GM12874 (cell line): ENCODE results near the gene DRD2.

ENCODE experiments used
- TF ChIP-seq, protein P1 (sequence below): IDR thresholded peaks from 2 replicates; pipeline ENCODE4 v1.5.1; 2011; ENCODE audit warnings: low read depth, mild to moderate bottlenecking, control low read depth, low read length, moderate library complexity; ENCODE audit not compliant: insufficient read depth

DRD2 gene

DNA sequence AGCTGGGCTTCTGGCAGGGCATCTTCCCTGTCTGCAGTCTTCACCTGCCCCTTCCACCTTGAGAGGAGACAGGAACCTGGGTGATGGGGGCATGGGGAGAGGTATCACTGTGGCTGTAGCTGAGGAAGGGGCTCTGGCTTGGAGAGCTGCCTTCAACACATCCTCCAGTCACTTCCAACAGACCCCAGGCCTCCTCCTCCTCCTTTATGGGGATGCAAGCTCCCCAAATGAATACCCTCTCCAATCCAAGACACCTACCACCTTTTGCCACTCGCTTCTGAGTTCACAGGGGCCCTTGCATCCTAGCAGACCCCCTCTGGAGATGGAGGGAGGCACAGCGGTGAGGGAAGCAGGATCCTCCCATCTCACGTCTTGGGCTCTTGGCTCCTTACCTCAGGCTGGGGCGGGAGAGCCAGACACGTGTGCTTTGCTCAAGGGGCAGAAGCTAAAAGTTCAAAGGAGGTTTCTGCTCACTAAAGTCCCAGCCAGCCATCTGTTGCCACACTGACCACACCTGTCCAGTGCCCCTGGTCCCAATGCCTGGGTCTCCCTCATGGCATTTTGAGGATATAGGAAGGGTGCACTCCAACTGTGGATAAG, 74.5 kb downstream of the DRD2 start:
- TF ChIP-seq, protein P1, sequence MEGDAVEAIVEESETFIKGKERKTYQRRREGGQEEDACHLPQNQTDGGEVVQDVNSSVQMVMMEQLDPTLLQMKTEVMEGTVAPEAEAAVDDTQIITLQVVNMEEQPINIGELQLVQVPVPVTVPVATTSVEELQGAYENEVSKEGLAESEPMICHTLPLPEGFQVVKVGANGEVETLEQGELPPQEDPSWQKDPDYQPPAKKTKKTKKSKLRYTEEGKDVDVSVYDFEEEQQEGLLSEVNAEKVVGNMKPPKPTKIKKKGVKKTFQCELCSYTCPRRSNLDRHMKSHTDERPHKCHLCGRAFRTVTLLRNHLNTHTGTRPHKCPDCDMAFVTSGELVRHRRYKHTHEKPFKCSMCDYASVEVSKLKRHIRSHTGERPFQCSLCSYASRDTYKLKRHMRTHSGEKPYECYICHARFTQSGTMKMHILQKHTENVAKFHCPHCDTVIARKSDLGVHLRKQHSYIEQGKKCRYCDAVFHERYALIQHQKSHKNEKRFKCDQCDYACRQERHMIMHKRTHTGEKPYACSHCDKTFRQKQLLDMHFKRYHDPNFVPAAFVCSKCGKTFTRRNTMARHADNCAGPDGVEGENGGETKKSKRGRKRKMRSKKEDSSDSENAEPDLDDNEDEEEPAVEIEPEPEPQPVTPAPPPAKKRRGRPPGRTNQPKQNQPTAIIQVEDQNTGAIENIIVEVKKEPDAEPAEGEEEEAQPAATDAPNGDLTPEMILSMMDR = no peak

DNA sequence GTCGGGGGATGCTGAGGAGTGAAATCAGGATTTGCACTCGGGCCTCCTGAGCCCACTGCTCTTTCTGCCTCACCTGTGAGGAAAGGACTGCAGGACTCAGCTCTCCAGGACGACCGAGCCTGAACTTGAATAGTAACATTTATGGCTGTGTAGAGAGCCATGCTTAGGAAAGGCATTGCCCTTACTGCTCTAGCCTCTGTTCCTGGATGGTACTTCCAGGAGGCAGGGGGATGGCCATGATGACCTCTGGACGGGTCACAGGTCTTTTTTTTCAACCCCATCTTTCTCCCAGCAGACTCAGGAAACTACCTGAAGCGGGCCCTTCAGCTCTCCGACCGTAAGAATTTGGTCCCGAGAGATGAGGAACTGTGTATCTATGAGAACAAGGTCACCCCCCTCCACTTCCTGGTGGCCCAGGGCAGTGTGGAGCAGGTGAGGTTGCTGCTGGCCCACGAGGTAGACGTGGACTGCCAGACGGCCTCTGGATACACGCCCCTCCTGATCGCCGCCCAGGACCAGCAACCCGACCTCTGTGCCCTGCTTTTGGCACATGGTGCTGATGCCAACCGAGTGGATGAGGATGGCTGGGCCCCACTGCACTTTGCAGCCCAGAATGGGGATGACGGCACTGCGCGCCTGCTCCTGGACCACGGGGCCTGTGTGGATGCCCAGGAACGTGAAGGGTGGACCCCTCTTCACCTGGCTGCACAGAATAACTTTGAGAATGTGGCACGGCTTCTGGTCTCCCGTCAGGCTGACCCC, 76.3 kb downstream of the DRD2 start:
- TF ChIP-seq, protein P1 = no peak

DNA sequence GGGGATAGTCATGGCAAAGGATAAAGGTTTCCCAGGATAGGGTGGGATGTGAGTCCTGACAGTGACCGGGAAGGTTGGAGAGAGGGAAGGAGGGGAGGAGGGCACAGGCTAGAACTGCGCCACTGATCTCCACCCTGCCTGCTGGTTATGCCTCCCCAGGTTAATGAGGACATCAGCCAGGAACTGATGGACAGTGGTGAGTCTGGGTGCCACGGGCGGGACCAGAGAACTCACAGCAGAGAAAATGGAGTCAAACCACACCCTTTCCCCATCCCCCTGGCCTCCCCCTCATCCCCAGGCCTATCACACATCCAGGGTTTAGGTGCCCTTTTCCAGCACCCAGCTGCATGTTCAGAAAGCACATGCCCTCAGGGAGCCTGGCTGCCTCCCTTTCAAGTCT, 77.4 kb downstream of the DRD2 start:
- TF ChIP-seq, protein P1 = no peak

DNA sequence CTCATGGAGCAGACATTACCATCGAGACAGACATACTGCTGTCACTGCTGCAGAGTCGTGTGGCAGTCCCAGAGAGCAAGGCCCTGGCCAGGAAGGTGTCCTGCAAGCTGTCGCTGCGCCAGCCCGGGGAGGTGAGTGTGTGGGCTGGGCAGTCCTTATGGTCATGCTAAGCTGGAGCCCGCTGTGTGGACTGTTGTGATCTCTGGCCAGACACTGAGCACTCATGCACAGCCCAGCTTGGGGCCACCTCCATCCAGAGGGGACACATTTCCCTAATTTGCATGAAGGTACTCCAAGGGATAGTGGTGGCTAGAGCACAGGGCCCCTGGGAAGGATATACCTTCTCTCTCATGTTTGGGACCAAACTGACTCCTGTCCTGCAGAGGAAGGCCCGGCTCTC, 78.0 kb downstream of the DRD2 start:
- TF ChIP-seq, protein P1 = no peak

DNA sequence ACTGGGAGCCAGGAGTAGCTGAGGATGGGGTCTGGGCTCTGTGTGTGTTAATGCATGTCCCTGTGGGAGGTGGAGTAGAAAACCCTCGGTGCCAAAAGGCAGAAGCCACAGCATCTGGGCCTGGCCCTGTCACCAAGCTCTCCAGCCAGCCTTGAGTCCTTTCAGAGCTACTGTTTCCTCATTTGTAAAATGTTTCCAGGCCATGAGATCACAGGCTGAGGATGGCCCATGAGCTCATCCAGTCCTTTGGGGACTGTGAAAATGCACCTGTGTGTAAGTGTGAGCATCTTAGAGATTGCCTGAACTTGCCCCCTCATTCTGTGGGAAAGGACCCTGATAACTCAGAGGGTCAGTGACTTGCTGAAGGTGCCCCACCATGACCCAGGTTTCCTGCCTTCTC, 78.5 kb downstream of the DRD2 start:
- TF ChIP-seq, protein P1 = no peak

DNA sequence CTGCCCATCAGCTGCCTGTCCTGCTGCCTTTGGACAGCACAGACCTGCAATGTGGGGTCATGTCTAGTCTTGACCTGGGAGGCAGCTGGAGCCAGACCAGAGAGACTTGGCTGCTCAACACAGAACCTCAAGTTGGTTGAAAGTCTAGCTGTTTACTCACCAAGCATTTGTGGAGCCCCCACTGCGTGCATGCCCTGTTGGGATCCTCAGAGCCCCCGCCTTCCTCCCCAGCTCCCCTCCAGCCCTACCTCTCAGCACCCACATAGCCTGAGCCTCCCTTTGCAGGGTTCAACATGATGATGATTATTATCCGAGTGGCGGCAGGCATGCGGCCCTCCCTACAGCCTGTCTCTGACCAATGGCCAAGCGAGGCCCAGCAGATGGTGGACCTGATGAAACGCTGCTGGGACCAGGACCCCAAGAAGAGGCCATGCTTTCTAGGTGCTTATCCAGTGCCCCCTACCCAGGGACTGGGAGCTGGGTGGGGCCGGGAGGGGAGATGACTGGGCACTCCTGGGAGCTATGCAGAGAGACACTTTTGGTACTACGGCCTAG, 79.3 kb downstream of the DRD2 start:
- TF ChIP-seq, protein P1 = no peak

DNA sequence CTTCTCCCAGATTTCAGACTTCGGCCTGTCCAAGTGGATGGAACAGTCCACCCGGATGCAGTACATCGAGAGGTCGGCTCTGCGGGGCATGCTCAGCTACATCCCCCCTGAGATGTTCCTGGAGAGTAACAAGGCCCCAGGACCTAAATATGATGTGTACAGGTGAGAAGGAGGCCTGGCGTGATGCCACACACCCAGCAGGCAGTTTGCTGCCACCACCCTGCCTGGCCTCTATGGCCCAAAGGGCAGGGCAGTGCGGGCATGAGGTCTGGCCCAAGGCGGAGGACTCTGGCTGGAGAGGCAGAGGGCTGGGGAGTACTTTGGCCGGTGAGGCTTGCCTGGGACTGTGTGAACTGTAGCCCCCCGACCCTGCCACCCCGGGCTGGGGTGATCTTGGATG, 80.3 kb downstream of the DRD2 start:
- TF ChIP-seq, protein P1 = no peak
